SH-SY5Y (cell line): ENCODE results near the gene IPP.

Source experiments
- GATA2 ChIP-seq: IDR thresholded peaks from 2 replicates; pipeline ENCODE4 v1.6.1; 2011; ENCODE audit warnings: mild to moderate bottlenecking, low read depth, low read length
- GATA3 ChIP-seq: IDR thresholded peaks from 2 replicates; pipeline ENCODE4 v1.6.1; 2011; ENCODE audit warnings: low read depth, mild to moderate bottlenecking, low read length, moderate library complexity

- no peak for TF ChIP-seq GATA3
- no peak for TF ChIP-seq GATA2
Observed at GRCh38 chr1:45659222-45659621, 91.2 kb downstream of the IPP start.
